GM12865 (cell line): Measurements from ENCODE around the gene DGLUCY.

ENCODE experiments used
- DNase-seq: peaks from one replicate; pipeline ENCODE4 v3.0.0; 2010; ENCODE audit warnings: low read depth
- H3K4me3 ChIP-seq: 2 replicates; pipeline ENCODE4 v1.5.1; 2011; ENCODE audit warnings: mild to moderate bottlenecking, low read depth, low read length, control low read depth
- CTCF ChIP-seq: IDR thresholded peaks from 2 replicates; pipeline ENCODE4 v1.5.1; 2011; ENCODE audit warnings: low read length, control low read depth, low read depth, inconsistent platforms; ENCODE audit not compliant: insufficient read depth; ENCODE audit errors: missing control alignments

DGLUCY gene

GRCh38 chr14:91108941-91109611 is 4.8 kb upstream of the DGLUCY start:
- peak overlapping the region; percentile 16; the same call in 1 of the 2 replicates for H3K4me3 ChIP-seq
- no peak for TF ChIP-seq CTCF
- DNase-seq: peak; percentile 66

- no peak for DNase-seq
- H3K4me3 ChIP-seq: no peak overlapping the region
- TF ChIP-seq CTCF: no peak
These were observed 2.4 kb upstream of the DGLUCY start for GRCh38 chr14:91111443-91111842.

- DNase-seq: no peak
- H3K4me3 ChIP-seq: no peak overlapping the region
- no peak for TF ChIP-seq CTCF
These were observed 1.7 kb upstream of the DGLUCY start for GRCh38 chr14:91112194-91112593.

- peak; percentile 91 for DNase-seq
- no peak for TF ChIP-seq CTCF
- peak overlapping the region; percentile 99 for H3K4me3 ChIP-seq
These were observed 499 bp downstream of the DGLUCY start for GRCh38 chr14:91114079-91115065.

GRCh38 chr14:91115986-91116770 is 2.3 kb downstream of the DGLUCY start:
- peak overlapping the region; percentile 99 for H3K4me3 ChIP-seq
- TF ChIP-seq CTCF: no peak
- DNase-seq: peak; percentile 66

- H3K4me3 ChIP-seq: peak overlapping the region; percentile 99
- no peak for TF ChIP-seq CTCF
- peak; percentile 14 for DNase-seq
These were observed 3.2 kb downstream of the DGLUCY start for GRCh38 chr14:91116913-91117588.
